ENCODE data around the gene CCR9.
"Not testable (repeated sequence)": the region's sequence is repeated elsewhere in the genome, so short reads cannot be mapped to it uniquely, and the experiment has no call there.

Gene CCR9

GRCh38 chr3:45885979-45886705 is at the start of gene CCR9:
CCR9 (plus strand) TSS chr3:45886543; CDS start chr3:45894934, 8,391 bp downstream.
- Histone ChIP-seq H3K9me3 (ENCODE audit: low read depth, low read length) (no peaks in the 10 kb centered on the region), H3K27ac (no peak within 1 kb of the TSS), H3K9ac (ENCODE audit: insufficient read length) (no peak within 1 kb of the TSS), H3K36me3 (ENCODE audit: insufficient read depth, low read length) (no peaks in the 10 kb centered on the region), H3K4me3 (no peak within 1 kb of the TSS)
- no peak for TF ChIP-seq POLR2AphosphoS5 (IDR thresholded peaks at IDR 0.05; ENCODE audit: borderline replicate concordance, low read depth, low read length)
- TF ChIP-seq FOXP2 (optimal IDR thresholded peaks at IDR 0.05; ENCODE audit: control extremely low read depth, extremely low read length, insufficient read depth) = no peak
- no peak for TF ChIP-seq EZH2 (IDR thresholded peaks at IDR 0.05)
- no peak for DNase-seq (ENCODE audit: low read depth, low spot score)

DNA sequence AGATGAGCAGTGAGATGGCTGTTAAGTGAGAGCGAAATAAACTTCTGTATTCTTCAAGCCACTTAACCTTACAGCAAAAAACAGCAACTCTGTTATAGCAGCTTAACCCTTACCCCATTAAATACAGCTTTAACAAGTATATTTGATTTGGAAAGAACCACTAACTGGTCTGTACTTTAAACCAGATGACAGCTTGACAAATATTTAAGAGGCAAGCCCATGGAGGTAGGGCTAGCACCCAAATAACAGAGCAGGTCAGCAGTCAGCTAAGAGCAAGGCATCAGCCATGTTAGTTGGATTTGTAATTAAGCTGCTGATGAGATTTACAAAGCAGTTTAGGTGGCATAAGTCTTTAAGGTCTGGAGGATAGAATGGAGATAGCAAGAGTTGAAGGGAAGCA is 47.9 kb upstream of the CCR9 start:
- no peak overlapping the region for H3K4me3 ChIP-seq
- H3K9me3 ChIP-seq (ENCODE audit: low read depth, low read length) = no peaks in the 10 kb centered on the region
- TF ChIP-seq EZH2 (IDR thresholded peaks at IDR 0.05) (no peak), POLR2AphosphoS5 (IDR thresholded peaks at IDR 0.05; ENCODE audit: borderline replicate concordance, low read depth, low read length) (no peak), FOXP2 (optimal IDR thresholded peaks at IDR 0.05; ENCODE audit: control extremely low read depth, extremely low read length, insufficient read depth) (no peak)
- no peaks in the 10 kb centered on the region for H3K36me3 ChIP-seq (ENCODE audit: insufficient read depth, low read length)
- no peak overlapping the region for H3K9ac ChIP-seq (ENCODE audit: insufficient read length)
- H3K27ac ChIP-seq = no peak overlapping the region
- no peak for DNase-seq (ENCODE audit: low read depth, low spot score)

- no peaks in the 10 kb centered on the region for H3K9me3 ChIP-seq (ENCODE audit: low read depth, low read length)
- peak overlapping the region; percentile 62 for H3K9ac ChIP-seq (ENCODE audit: insufficient read length)
- TF ChIP-seq FOXP2 (optimal IDR thresholded peaks at IDR 0.05; ENCODE audit: control extremely low read depth, extremely low read length, insufficient read depth) = no peak
- no peak for TF ChIP-seq POLR2AphosphoS5 (IDR thresholded peaks at IDR 0.05; ENCODE audit: borderline replicate concordance, low read depth, low read length)
- no peak for TF ChIP-seq EZH2 (IDR thresholded peaks at IDR 0.05)
- H3K4me3 ChIP-seq = peak overlapping the region; percentile 85
- no peak overlapping the region for H3K27ac ChIP-seq
- no peaks in the 10 kb centered on the region for H3K36me3 ChIP-seq (ENCODE audit: insufficient read depth, low read length)
- DNase-seq (ENCODE audit: low read depth, low spot score) = no peak
These were observed 45.0 kb upstream of the CCR9 start for GRCh38 chr3:45841420-45841756.

- H3K9ac ChIP-seq (ENCODE audit: insufficient read length) = peak within 1 kb of the TSS; percentile 62
- H3K27ac ChIP-seq = no peak within 1 kb of the TSS
- no peaks in the 10 kb centered on the region for H3K36me3 ChIP-seq (ENCODE audit: insufficient read depth, low read length)
- H3K9me3 ChIP-seq (ENCODE audit: low read depth, low read length) = no peaks in the 10 kb centered on the region
- peak; percentile 78 for DNase-seq (ENCODE audit: low read depth, low spot score)
- TF ChIP-seq EZH2 (IDR thresholded peaks at IDR 0.05) = no peak
- peak; percentile 76 for TF ChIP-seq POLR2AphosphoS5 (IDR thresholded peaks at IDR 0.05; ENCODE audit: borderline replicate concordance, low read depth, low read length)
- H3K4me3 ChIP-seq = peak within 1 kb of the TSS; percentile 85
These were observed 44.4 kb upstream of the CCR9 start, which contains the start of gene LZTFL1 for GRCh38 chr3:45841757-45842491. LZTFL1 (minus strand) TSS chr3:45842119; CDS start chr3:45841991, 128 bp downstream.

GRCh38 chr3:45842851-45843625 is 43.3 kb upstream of the CCR9 start:
- TF ChIP-seq EZH2 (IDR thresholded peaks at IDR 0.05) = no peak
- TF ChIP-seq POLR2AphosphoS5 (IDR thresholded peaks at IDR 0.05; ENCODE audit: borderline replicate concordance, low read depth, low read length) = no peak
- TF ChIP-seq FOXP2 (optimal IDR thresholded peaks at IDR 0.05; ENCODE audit: control extremely low read depth, extremely low read length, insufficient read depth) = no peak
- Histone ChIP-seq H3K4me3 (no peak overlapping the region), H3K27ac (no peak overlapping the region), H3K9ac (ENCODE audit: insufficient read length) (no peak overlapping the region), H3K36me3 (ENCODE audit: insufficient read depth, low read length) (no peaks in the 10 kb centered on the region), H3K9me3 (ENCODE audit: low read depth, low read length) (no peaks in the 10 kb centered on the region)
- no peak for DNase-seq (ENCODE audit: low read depth, low spot score)

DNA sequence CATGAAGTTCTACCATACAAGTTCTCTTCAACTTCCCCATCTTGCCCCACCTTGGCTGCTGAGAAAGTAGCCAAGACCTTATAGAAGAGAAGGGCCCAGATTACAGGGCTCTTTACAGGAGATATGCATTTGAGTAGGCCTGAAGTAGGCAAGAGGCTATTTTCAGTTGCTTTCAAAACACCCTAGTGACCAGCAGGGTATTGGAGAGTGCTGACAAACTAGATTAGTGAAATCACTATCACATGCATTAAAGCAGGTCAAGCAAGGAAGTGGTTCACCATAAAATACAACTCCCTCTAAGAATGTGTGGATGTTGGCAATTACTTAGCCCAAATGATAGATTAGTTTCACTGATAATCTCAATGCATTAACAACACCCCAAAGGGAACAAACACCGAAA is 41.7 kb upstream of the CCR9 start:
- H3K27ac ChIP-seq = no peak overlapping the region
- H3K4me3 ChIP-seq = no peak overlapping the region
- no peaks in the 10 kb centered on the region for H3K9me3 ChIP-seq (ENCODE audit: low read depth, low read length)
- H3K36me3 ChIP-seq (ENCODE audit: insufficient read depth, low read length) = no peaks in the 10 kb centered on the region
- no peak for DNase-seq (ENCODE audit: low read depth, low spot score)
- H3K9ac ChIP-seq (ENCODE audit: insufficient read length) = no peak overlapping the region
- TF ChIP-seq POLR2AphosphoS5 (IDR thresholded peaks at IDR 0.05; ENCODE audit: borderline replicate concordance, low read depth, low read length) (no peak), FOXP2 (optimal IDR thresholded peaks at IDR 0.05; ENCODE audit: control extremely low read depth, extremely low read length, insufficient read depth) (no peak), EZH2 (IDR thresholded peaks at IDR 0.05) (no peak)

DNA sequence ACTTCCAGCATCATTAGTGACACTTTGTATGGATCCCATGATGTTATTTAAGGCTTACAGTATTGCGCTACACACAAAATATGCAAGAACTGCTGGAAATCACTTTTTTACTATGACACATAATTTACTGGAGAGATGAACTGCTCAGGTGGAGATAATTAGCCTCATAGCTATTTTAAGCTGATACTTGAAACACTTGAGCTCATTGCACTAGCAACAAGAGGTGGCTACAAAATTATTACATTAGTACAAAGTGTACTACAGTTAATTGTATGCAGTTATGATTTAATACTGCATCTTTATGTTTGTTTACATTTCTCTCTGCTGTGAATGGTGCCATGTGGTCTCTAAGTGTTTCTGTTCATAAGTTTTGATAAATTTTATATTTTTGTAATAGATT is 38.0 kb upstream of the CCR9 start:
- no peak for TF ChIP-seq EZH2 (IDR thresholded peaks at IDR 0.05)
- no peak for TF ChIP-seq FOXP2 (optimal IDR thresholded peaks at IDR 0.05; ENCODE audit: control extremely low read depth, extremely low read length, insufficient read depth)
- TF ChIP-seq POLR2AphosphoS5 (IDR thresholded peaks at IDR 0.05; ENCODE audit: borderline replicate concordance, low read depth, low read length) = no peak
- H3K27ac ChIP-seq = no peak overlapping the region
- H3K9me3 ChIP-seq (ENCODE audit: low read depth, low read length) = no peaks in the 10 kb centered on the region

GRCh38 chr3:45852828-45853227 is 33.5 kb upstream of the CCR9 start:
- Histone ChIP-seq H3K36me3 (ENCODE audit: insufficient read depth, low read length) (no peaks in the 10 kb centered on the region), H3K4me3 (no peak overlapping the region), H3K27ac (no peak overlapping the region), H3K9me3 (ENCODE audit: low read depth, low read length) (no peaks in the 10 kb centered on the region), H3K9ac (ENCODE audit: insufficient read length) (no peak overlapping the region)
- TF ChIP-seq FOXP2 (optimal IDR thresholded peaks at IDR 0.05; ENCODE audit: control extremely low read depth, extremely low read length, insufficient read depth) (no peak), POLR2AphosphoS5 (IDR thresholded peaks at IDR 0.05; ENCODE audit: borderline replicate concordance, low read depth, low read length) (no peak), EZH2 (IDR thresholded peaks at IDR 0.05) (no peak)
- DNase-seq (ENCODE audit: low read depth, low spot score) = no peak

More for the DNA sequence above, 38.0 kb upstream of the CCR9 start:
- H3K9ac ChIP-seq (ENCODE audit: insufficient read length) = no peak overlapping the region
- DNase-seq (ENCODE audit: low read depth, low spot score) = no peak
- no peaks in the 10 kb centered on the region for H3K36me3 ChIP-seq (ENCODE audit: insufficient read depth, low read length)
- H3K4me3 ChIP-seq = no peak overlapping the region

GRCh38 chr3:45856323-45856722 is 30.0 kb upstream of the CCR9 start:
- not testable (repeated sequence) for H3K4me3 ChIP-seq; H3K9me3 ChIP-seq (ENCODE audit: low read depth, low read length); H3K9ac ChIP-seq (ENCODE audit: insufficient read length); H3K36me3 ChIP-seq (ENCODE audit: insufficient read depth, low read length); DNase-seq (ENCODE audit: low read depth, low spot score); H3K27ac ChIP-seq

DNA sequence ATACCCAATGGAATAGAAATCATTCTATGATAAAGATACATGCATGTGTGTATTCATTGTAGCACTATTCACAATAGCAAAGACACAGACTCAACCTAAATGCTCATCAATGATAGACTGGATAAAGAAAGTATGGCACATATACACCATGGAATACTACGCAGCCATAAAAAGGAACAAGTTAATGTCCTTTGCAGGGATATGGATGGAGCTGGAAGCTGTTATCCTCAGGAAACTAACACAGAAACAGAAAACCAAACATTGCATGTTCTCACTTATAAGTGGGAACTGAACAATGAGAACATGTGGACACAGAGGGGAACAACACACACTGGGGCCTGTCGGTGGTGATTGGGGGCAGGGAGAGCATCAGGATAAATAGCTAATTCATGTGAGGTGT is 29.3 kb upstream of the CCR9 start:
- not testable (repeated sequence) for H3K9ac ChIP-seq (ENCODE audit: insufficient read length); DNase-seq (ENCODE audit: low read depth, low spot score); H3K27ac ChIP-seq; H3K9me3 ChIP-seq (ENCODE audit: low read depth, low read length); H3K36me3 ChIP-seq (ENCODE audit: insufficient read depth, low read length); H3K4me3 ChIP-seq
